Measurements from ENCODE around the gene RAPGEF4.

Gene RAPGEF4

GRCh38 chr2:172893111-172893510 is 157.5 kb downstream of the RAPGEF4 start:
- DNase-seq (ENCODE audit: insufficient read length, low spot score), result no peak
- FAIRE-seq, result no peak
- no peak for TF ChIP-seq POLR2A (IDR thresholded peaks at IDR 0.05; ENCODE audit: low read depth, low read length)

- no peak for DNase-seq (ENCODE audit: insufficient read length, low spot score)
- TF ChIP-seq POLR2A (IDR thresholded peaks at IDR 0.05; ENCODE audit: low read depth, low read length), result no peak
- no peak for FAIRE-seq
These were observed 158.0 kb downstream of the RAPGEF4 start for GRCh38 chr2:172893671-172894070.

- FAIRE-seq, result no peak
- no peak for TF ChIP-seq POLR2A (IDR thresholded peaks at IDR 0.05; ENCODE audit: low read depth, low read length)
- DNase-seq (ENCODE audit: insufficient read length, low spot score), result no peak
These were observed 159.2 kb downstream of the RAPGEF4 start for GRCh38 chr2:172894689-172895387.

- TF ChIP-seq POLR2A (IDR thresholded peaks at IDR 0.05; ENCODE audit: low read depth, low read length), result no peak
- no peak for FAIRE-seq
- no peak for DNase-seq (ENCODE audit: insufficient read length, low spot score)
These were observed 161.0 kb downstream of the RAPGEF4 start for GRCh38 chr2:172896661-172897081.

DNA sequence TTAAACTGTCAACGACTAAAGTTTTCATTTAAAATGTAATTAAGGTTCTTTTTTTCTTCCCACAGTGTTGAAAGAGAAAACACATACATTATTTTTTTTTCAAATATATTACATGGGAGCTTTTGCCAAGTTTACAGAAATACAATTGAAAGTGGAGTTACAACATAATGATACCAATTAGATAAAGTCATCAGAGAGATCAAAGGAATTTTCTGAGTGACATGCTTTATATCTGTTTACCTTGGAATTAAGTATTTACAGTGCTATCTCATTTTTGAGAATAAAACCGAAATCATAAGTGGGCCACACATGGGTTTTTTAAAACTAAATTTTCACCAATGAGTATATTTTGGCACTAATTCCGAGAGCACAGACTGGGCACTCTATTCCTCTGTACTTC is 165.2 kb downstream of the RAPGEF4 start:
- no peak for TF ChIP-seq POLR2A (IDR thresholded peaks at IDR 0.05; ENCODE audit: low read depth, low read length)
- FAIRE-seq, result no peak
- DNase-seq (ENCODE audit: insufficient read length, low spot score), result no peak

GRCh38 chr2:172901913-172902312 is 166.3 kb downstream of the RAPGEF4 start:
- FAIRE-seq (no peak), DNase-seq (ENCODE audit: insufficient read length, low spot score) (no peak)
- no peak for TF ChIP-seq POLR2A (IDR thresholded peaks at IDR 0.05; ENCODE audit: low read depth, low read length)

DNA sequence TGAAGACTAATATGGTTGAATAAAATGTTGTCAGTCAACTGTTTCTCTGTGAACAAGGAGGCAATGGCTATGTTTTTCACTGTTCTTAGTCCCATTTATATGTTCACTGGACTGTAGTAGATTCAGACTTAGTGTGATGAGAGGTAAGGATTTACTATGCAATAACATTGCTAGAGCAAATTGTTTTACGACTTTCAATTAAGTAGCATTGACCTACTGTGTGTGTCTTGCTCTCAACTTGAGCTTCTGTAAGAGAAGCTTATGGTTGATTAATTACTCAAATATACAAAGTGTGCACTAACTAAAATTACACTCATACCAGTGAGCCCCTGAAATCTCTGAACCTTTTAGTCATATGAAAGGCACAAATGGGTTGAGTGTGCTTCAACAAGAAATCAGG is 168.6 kb downstream of the RAPGEF4 start:
- DNase-seq (ENCODE audit: insufficient read length, low spot score), result no peak
- no peak for TF ChIP-seq POLR2A (IDR thresholded peaks at IDR 0.05; ENCODE audit: low read depth, low read length)
- no peak for FAIRE-seq

GRCh38 chr2:172905937-172906811 is 170.5 kb downstream of the RAPGEF4 start:
- no peak for TF ChIP-seq POLR2A (IDR thresholded peaks at IDR 0.05; ENCODE audit: low read depth, low read length)
- FAIRE-seq (no peak), DNase-seq (ENCODE audit: insufficient read length, low spot score) (no peak)

DNA sequence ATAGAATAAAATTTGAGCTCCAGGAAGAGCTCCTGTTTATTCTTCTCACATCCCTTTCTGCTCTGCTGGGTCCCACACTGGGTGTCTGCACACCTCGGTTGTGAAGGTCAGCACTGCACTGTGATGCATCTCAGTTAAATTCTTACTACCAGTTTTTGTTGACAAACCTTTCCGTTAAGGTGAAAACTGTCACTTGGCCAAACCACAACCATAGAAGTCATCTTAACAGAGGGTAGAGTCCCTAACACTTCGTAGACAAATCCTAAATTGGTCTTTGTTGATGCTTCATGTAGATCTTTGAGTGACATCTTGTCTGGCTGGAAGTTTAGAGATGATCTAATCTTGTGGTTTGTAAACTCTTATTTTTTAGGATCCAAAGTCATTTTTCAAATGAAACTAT is 172.6 kb downstream of the RAPGEF4 start:
- no peak for DNase-seq (ENCODE audit: insufficient read length, low spot score)
- FAIRE-seq, result no peak
- no peak for TF ChIP-seq POLR2A (IDR thresholded peaks at IDR 0.05; ENCODE audit: low read depth, low read length)

DNA sequence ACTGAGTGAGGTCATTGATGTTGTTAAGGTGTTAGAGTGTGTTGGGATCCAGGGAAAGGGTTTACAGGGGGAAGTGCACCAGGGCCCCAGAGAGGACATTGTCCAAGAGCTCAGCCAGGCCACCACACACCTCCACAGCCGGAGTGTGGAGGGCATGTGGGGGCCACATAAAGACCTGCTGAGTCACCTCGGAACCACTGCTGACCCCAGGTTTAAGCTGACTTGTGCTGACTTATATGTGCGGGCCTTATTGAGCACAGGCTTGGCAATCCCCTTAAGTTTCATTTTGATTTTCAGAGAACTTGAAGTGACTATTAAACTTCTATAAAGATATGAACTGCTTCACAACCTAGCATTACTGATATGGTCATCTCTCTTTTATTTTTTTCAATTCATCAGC is 173.8 kb downstream of the RAPGEF4 start:
- no peak for DNase-seq (ENCODE audit: insufficient read length, low spot score)
- TF ChIP-seq POLR2A (IDR thresholded peaks at IDR 0.05; ENCODE audit: low read depth, low read length), result no peak
- FAIRE-seq, result no peak

DNA sequence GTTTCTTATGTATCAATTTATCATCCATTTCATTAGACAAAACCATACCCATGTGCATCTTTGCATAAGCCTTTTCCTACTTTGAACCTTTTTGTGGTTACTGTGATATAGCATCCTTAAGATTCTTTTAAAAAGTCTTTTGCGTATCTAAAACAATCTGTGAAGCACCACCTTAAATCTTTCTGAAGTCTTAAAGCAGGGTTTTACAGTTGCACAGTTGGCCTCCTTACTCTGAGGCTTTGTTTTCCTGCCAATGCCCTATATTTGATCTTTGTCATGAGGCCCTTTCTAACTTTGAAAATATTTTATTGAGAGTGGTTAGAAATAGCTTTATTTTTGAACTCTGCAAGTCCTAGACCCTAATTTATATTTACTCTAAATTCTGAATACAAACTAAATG is 176.6 kb downstream of the RAPGEF4 start:
- FAIRE-seq, result no peak
- no peak for DNase-seq (ENCODE audit: insufficient read length, low spot score)
- no peak for TF ChIP-seq POLR2A (IDR thresholded peaks at IDR 0.05; ENCODE audit: low read depth, low read length)

DNA sequence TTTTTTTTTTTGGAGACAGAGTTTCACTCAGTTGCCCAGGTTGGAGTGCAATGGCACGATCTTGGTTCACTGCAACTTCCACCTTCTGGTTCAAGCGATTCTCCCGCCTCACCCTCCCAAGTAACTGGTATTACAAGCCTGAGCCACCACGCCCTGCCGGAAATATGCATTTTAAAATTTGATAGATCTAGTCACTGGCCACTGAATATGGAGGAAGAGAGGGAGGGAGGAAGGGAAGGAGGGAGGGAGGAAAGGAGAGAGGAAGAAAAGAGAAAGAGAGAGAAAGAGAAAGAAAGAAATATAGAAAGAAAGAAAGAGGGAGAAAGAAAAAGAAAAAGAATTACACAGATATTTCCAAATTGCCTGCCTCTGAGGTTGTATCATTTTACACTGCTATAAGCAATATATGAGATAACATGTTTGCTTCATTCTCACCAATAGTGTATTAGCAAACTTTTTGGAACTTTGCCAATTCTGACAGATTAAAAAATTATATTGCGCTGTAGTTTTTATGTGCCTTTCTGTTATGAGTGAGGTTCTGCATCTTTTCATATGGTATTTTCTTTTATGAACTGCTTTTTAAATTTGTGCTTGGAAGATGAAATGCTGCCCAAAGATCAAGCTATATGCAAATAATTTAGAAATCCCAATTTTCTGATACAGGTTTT is 178.8 kb downstream of the RAPGEF4 start:
- TF ChIP-seq POLR2A (IDR thresholded peaks at IDR 0.05; ENCODE audit: low read depth, low read length), result no peak
- DNase-seq (ENCODE audit: insufficient read length, low spot score) (no peak), FAIRE-seq (no peak)

- DNase-seq (ENCODE audit: insufficient read length, low spot score) (no peak), FAIRE-seq (no peak)
- no peak for TF ChIP-seq POLR2A (IDR thresholded peaks at IDR 0.05; ENCODE audit: low read depth, low read length)
These were observed 182.1 kb downstream of the RAPGEF4 start for GRCh38 chr2:172917716-172918115.

DNA sequence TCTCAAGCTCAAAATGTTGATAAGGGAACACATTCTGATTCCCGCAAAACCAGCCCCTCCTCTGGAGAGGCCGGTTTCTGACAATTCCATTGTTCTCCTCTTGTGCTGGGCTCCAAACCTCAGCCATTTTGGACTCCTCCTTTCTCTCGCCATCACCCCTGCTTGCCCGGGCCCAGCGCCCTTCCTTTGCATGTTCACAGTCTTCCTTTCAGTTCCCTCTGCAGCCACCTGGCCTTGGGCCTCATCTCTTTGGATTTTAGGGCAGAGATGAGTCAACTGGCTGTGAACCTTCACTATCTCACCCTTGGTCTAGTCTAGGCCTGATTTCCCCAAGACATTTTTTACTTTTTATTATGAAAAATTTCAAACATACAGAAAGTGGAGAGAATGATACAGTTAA is 184.1 kb downstream of the RAPGEF4 start:
- no peak for FAIRE-seq

More for the DNA sequence above, 184.1 kb downstream of the RAPGEF4 start:
- TF ChIP-seq POLR2A (IDR thresholded peaks at IDR 0.05; ENCODE audit: low read depth, low read length), result no peak
- DNase-seq (ENCODE audit: insufficient read length, low spot score), result no peak
